Tibial nerve (tissue), 4 donors: ENCODE measurements around the gene CCL5.

ENCODE experiments used
- EP300 ChIP-seq, 2 donors: sonication (generic); formaldehyde crosslinking; IDR thresholded peaks; one replicate each; pipeline ENCODE4 v1.6.1; 2017; ENCODE audit warnings: antibody characterized with exemption in 2 of 2, mild to moderate bottlenecking in 1 of 2
- POLR2A ChIP-seq, 2 donors: fragments of 450-650 bp; IDR thresholded peaks; one replicate each; pipeline ENCODE4 v1.6.1; 2017; ENCODE audit warnings: antibody characterized with exemption in 2 of 2, mild to moderate bottlenecking in 2 of 2, moderate library complexity in 2 of 2
- TF ChIP-seq, protein P1 (sequence below), 5 experiments: fragments of 200-600 bp in 3 of 5; fragments of 450-650 bp in 2 of 5; sonication (generic) in 3 of 5; IDR thresholded peaks; one replicate each; pipeline ENCODE4 v1.5.1; 2016 to 2019; ENCODE audit warnings: antibody characterized with exemption in 5 of 5, mild to moderate bottlenecking in 3 of 5, moderate library complexity in 2 of 5

DNA sequence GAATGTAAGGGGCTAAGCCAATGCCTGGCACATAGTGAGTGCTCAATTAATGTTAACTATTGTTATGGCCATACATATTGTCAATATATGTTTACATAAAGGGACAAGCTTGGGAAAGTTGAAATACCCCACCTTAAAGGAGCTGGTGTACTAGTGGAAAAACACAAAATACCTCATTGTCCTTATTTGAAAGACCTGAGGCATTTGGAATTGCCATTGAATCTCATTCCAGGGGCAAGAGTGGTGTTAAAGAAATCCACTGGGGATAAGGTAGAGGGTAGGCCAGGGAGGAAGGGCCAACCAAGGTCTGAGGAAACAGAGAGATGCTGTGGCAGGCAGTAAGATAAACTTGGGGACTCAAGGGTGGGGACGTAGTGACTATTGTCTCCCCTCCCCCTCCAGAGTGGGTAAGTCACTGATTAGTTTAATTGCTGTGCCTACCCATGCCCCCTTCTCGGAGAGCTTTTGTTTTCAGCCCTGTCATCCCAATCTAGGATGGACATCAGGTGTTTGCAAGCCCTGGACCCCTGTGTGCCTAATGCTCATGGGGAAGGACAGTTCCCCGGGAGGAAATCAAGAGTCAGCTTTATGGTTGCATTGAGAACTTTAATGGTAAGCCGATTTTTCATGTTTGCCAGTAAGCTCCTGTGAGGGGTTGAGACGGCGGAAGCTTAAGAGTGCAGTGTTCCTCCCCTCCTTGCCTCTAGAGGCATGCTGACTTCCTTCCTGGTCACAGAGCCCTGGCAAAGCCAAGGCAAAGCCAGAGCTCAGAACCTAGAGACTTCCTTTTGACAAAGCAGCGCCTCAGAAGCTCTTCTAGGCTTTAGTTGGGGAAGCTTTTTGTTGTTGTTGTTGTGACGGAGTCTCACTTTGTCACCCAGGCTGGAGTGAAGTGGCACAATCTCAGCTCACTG lies 9.0 kb downstream of the CCL5 start:
- TF ChIP-seq POLR2A (IDR thresholded peaks at IDR 0.05) (no peak), EP300 (IDR thresholded peaks at IDR 0.05) (no peak)
- TF ChIP-seq, protein P1, sequence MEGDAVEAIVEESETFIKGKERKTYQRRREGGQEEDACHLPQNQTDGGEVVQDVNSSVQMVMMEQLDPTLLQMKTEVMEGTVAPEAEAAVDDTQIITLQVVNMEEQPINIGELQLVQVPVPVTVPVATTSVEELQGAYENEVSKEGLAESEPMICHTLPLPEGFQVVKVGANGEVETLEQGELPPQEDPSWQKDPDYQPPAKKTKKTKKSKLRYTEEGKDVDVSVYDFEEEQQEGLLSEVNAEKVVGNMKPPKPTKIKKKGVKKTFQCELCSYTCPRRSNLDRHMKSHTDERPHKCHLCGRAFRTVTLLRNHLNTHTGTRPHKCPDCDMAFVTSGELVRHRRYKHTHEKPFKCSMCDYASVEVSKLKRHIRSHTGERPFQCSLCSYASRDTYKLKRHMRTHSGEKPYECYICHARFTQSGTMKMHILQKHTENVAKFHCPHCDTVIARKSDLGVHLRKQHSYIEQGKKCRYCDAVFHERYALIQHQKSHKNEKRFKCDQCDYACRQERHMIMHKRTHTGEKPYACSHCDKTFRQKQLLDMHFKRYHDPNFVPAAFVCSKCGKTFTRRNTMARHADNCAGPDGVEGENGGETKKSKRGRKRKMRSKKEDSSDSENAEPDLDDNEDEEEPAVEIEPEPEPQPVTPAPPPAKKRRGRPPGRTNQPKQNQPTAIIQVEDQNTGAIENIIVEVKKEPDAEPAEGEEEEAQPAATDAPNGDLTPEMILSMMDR (IDR thresholded peaks at IDR 0.05): no peak
